ENCODE data around the gene ISG20L2. TPM values are rescaled to one million over a fixed set of nuclear protein-coding genes. Genes with fewer than 3 reads are reported as not detected.
"Not testable (repeated sequence)": the region's sequence is repeated elsewhere in the genome, so short reads cannot be mapped to it uniquely, and the experiment has no call there.

The ISG20L2 gene
- total RNA-seq, 4 donors from 2014 or later: 13.6 to 34.9 (median 18.2) TPM

- no peaks in the 10 kb centered on the region for H3K4me1 ChIP-seq
These were observed 31.7 kb upstream of the ISG20L2 start for GRCh38 chr1:156760092-156760795.

GRCh38 chr1:156757572-156758253, 29.1 kb upstream of the ISG20L2 start:
- WGBS, 2 donors: 93 to 96% methylated on average over 10 of the region's 10 CpGs
- H3K36me3 ChIP-seq; H3K4me3 ChIP-seq (replicated peaks in 1 of 3); H3K27ac ChIP-seq; H3K4me1 ChIP-seq; H3K27me3 ChIP-seq; DNase-seq; H3K9me3 ChIP-seq; intact Hi-C loops (cut with DNase I): not testable (repeated sequence)

More at GRCh38 chr1:156760092-156760795, 31.7 kb upstream of the ISG20L2 start:
- TF ChIP-seq POLR2A (IDR thresholded peaks at IDR 0.05) (no peak), CTCF (IDR thresholded peaks at IDR 0.05) (no peak)
- H3K27ac ChIP-seq: no peak overlapping the region
- no peaks in the 10 kb centered on the region for H3K36me3 ChIP-seq
- intact Hi-C loops (cut with DNase I): no loop called here
- no peaks in the 10 kb centered on the region for H3K27me3 ChIP-seq
- H3K9me3 ChIP-seq: no peaks in the 10 kb centered on the region
- H3K4me3 ChIP-seq (replicated peaks in 1 of 3): no peak overlapping the region
- WGBS, 2 donors: 71 to 77% methylated on average over 6 of the region's 6 CpGs
- no peak for DNase-seq

GRCh38 chr1:156756355-156756754, 27.8 kb upstream of the ISG20L2 start:
- Histone ChIP-seq H3K9me3 (no peaks in the 10 kb centered on the region), H3K36me3 (no peaks in the 10 kb centered on the region), H3K27ac (no peak overlapping the region), H3K27me3 (no peaks in the 10 kb centered on the region), H3K4me1 (peaks cover 5 to 12% of the 10 kb centered on the region in 2 donors), H3K4me3 (replicated peaks in 1 of 3) (no peak overlapping the region)
- 96 to 98% methylated on average over 1 of the region's 1 CpG for WGBS, 2 donors
- DNase-seq: no peak
- intact Hi-C loops (cut with DNase I): no loop called here
- TF ChIP-seq CTCF (IDR thresholded peaks at IDR 0.05): no peak
- no peak for TF ChIP-seq POLR2A (IDR thresholded peaks at IDR 0.05)

- Histone ChIP-seq H3K4me1 (peaks cover 5 to 12% of the 10 kb centered on the region in 2 donors), H3K9me3 (no peaks in the 10 kb centered on the region), H3K4me3 (replicated peaks in 1 of 3) (no peak overlapping the region), H3K27ac (no peak overlapping the region), H3K36me3 (no peaks in the 10 kb centered on the region), H3K27me3 (no peaks in the 10 kb centered on the region)
- no peak for DNase-seq
- WGBS, 2 donors: 79 to 80% methylated on average over 5 of the region's 5 CpGs
- TF ChIP-seq CTCF (IDR thresholded peaks at IDR 0.05) (no peak), POLR2A (IDR thresholded peaks at IDR 0.05) (no peak)
- intact Hi-C loops (cut with DNase I): no loop called here
These were observed 27.0 kb upstream of the ISG20L2 start for GRCh38 chr1:156755527-156755950.

GRCh38 chr1:156754219-156754618, 25.7 kb upstream of the ISG20L2 start:
- Histone ChIP-seq H3K27me3 (no peaks in the 10 kb centered on the region), H3K4me3 (replicated peaks in 1 of 3) (no peak overlapping the region), H3K4me1 (peaks cover 15 to 21% of the 10 kb centered on the region in 2 donors), H3K27ac (no peak overlapping the region), H3K9me3 (no peaks in the 10 kb centered on the region), H3K36me3 (no peaks in the 10 kb centered on the region)
- intact Hi-C loops (cut with DNase I): no loop called here
- 86 to 91% methylated on average over 8 of the region's 8 CpGs for WGBS, 2 donors
- TF ChIP-seq POLR2A (IDR thresholded peaks at IDR 0.05): no peak
- TF ChIP-seq CTCF (IDR thresholded peaks at IDR 0.05): no peak
- DNase-seq: no peak
